Activated CD8-positive, alpha-beta memory T cell treated with anti-CD3 and anti-CD28 coated beads for 1 hour (primary cell): Measurements from ENCODE around the gene ZNF559.

Experiments used
- DNase-seq, 2 donors: peaks; one replicate each; pipeline ENCODE4 v3.0.0-alpha.2; 2020; ENCODE audit warnings: low read depth in 1 of 2; ENCODE audit errors: extremely low read depth in 1 of 2

ZNF559 gene

GRCh38 chr19:9352505-9352904, 28.5 kb downstream of the ZNF559 start:
- DNase-seq = no peak

- DNase-seq = no peak
These were observed 29.0 kb downstream of the ZNF559 start for GRCh38 chr19:9353011-9353410.

GRCh38 chr19:9354651-9355050, 30.7 kb downstream of the ZNF559 start:
- no peak for DNase-seq

- DNase-seq = no peak
These were observed 38.9 kb downstream of the ZNF559 start, which contains the start of gene ZNF177 for GRCh38 chr19:9362905-9363304. Gene ZNF177, plus strand, starts transcription at chr19:9363013. Its CDS starts 15,299 bp downstream, at chr19:9378312.

- no peak for DNase-seq
These were observed 47.0 kb downstream of the ZNF559 start for GRCh38 chr19:9370738-9371619.

GRCh38 chr19:9381361-9381785, 57.4 kb downstream of the ZNF559 start:
- no peak for DNase-seq
